H1 (cell line): ENCODE data around the gene RAB11B. TPM values are rescaled to one million over a fixed set of nuclear protein-coding genes. Genes with fewer than 3 reads are reported as not detected.

Experiments
- CTCF ChIA-PET: fragments of 300-600 bp; sonication (Branson Sonifier 250); formaldehyde crosslinking; loops from one replicate; lab custom pipeline; 2021; ENCODE audit not compliant: partially characterized antibody; lab: Charles Lee
- POLR2A ChIA-PET: fragments of 300-600 bp; sonication (Branson Sonifier 250); formaldehyde crosslinking; loops from one replicate; lab custom pipeline; 2021; ENCODE audit warnings: inconsistent platforms; ENCODE audit not compliant: partially characterized antibody; lab: Charles Lee
- DNase-seq, 2 experiments: peaks; one replicate each; pipeline versions ENCODE4 v3.0.0 to v3.0.0-alpha.2; 2010 to 2022; ENCODE audit warnings: low spot score in 2 of 2, low read depth in 1 of 2, mixed read lengths in 1 of 2
- FAIRE-seq: peaks from 2 replicates; lab custom pipeline; 2011; peaks lifted over from hg19 to GRCh38; lab: Jason Lieb, UNC
- H2AFZ ChIP-seq: 2 replicates; pipeline ENCODE4 v1.8.1; 2012; ENCODE audit warnings: low read length, inconsistent platforms
- H2AK5ac ChIP-seq: 2 replicates; pipeline ENCODE4 v1.6.1; 2013; ENCODE audit warnings: low read depth, low read length
- H2BK120ac ChIP-seq: replicated peaks from 2 replicates; pipeline ENCODE3; 2013; ENCODE audit warnings: low read depth, low read length, inconsistent platforms
- H2BK12ac ChIP-seq: 2 replicates; pipeline ENCODE4 v1.6.1; 2013; ENCODE audit warnings: low read depth, low read length
- H2BK15ac ChIP-seq: 2 replicates; pipeline ENCODE4 v1.6.1; 2013; ENCODE audit warnings: low read length
- H2BK20ac ChIP-seq: 2 replicates; pipeline ENCODE4 v1.6.1; 2013; ENCODE audit warnings: low read length
- H2BK5ac ChIP-seq: 2 replicates; pipeline ENCODE4 v1.6.1; 2013; ENCODE audit warnings: low read depth, low read length
- H3K14ac ChIP-seq: 2 replicates; pipeline ENCODE4 v1.6.1; 2013; ENCODE audit warnings: inconsistent platforms; ENCODE audit not compliant: insufficient read length
- H3K18ac ChIP-seq: 2 replicates; pipeline ENCODE4 v1.6.1; 2013; ENCODE audit warnings: low read length; ENCODE audit errors: extremely low read depth
- H3K23ac ChIP-seq: 2 replicates; pipeline ENCODE4 v1.6.1; 2013; ENCODE audit warnings: inconsistent platforms; ENCODE audit not compliant: insufficient read length
- H3K23me2 ChIP-seq: 2 replicates; pipeline ENCODE4 v1.6.1; 2013; ENCODE audit warnings: low read depth, low read length
- H3K27ac ChIP-seq: 2 replicates; pipeline ENCODE4 v1.6.1; 2011; ENCODE audit warnings: low read depth, low read length, inconsistent platforms
- H3K27me3 ChIP-seq, 4 experiments: replicated peaks in 1 of 4; 1 replicate in 1 of 4; 2 replicates in 3 of 4; pipeline versions ENCODE4 v1.6.1 to v1.8.1; 2011 to 2013; ENCODE audit warnings: low read length in 3 of 4, mild to moderate bottlenecking in 3 of 4, inconsistent platforms in 2 of 4, mixed read lengths in 2 of 4, moderate library complexity in 1 of 4; ENCODE audit not compliant: control insufficient read depth in 3 of 4, insufficient read depth in 3 of 4; ENCODE audit errors: extremely low read depth in 1 of 4
- H3K36me3 ChIP-seq, 4 experiments: 2 replicates each; pipeline versions ENCODE4 v1.6.1 to v1.8.1; 2011 to 2013; ENCODE audit warnings: mild to moderate bottlenecking in 4 of 4, low read length in 3 of 4, moderate library complexity in 2 of 4, control low read depth in 1 of 4, inconsistent platforms in 1 of 4; ENCODE audit not compliant: insufficient read depth in 4 of 4, control insufficient read depth in 2 of 4
- H3K4ac ChIP-seq: replicated peaks from 2 replicates; pipeline ENCODE3; 2013; ENCODE audit warnings: low read length, low read depth, mixed read lengths, inconsistent platforms; ENCODE audit not compliant: insufficient read length
- H3K4me1 ChIP-seq, 4 experiments: replicated peaks in 1 of 4; 1 replicate in 1 of 4; 2 replicates in 3 of 4; pipeline versions ENCODE4 v1.6.1 to v1.8.1; 2011 to 2013; ENCODE audit warnings: low read length in 3 of 4, inconsistent platforms in 2 of 4, mixed read lengths in 1 of 4; ENCODE audit not compliant: insufficient read depth in 4 of 4, control insufficient read depth in 3 of 4
- H3K4me2 ChIP-seq, 2 experiments: 2 replicates each; pipeline versions ENCODE4 v1.6.1 to v1.8.1; 2011 to 2013; ENCODE audit warnings: low read depth in 2 of 2, low read length in 2 of 2, control low read depth in 1 of 2, inconsistent platforms in 1 of 2, mild to moderate bottlenecking in 1 of 2; ENCODE audit not compliant: insufficient read depth in 1 of 2
- H3K4me3 ChIP-seq, 4 experiments: fragments of 200-600, 300-600 bp in 1 of 4; sonication (generic), shearing (Covaris generic), sonication (Bioruptor Twin) in 1 of 4; 2 replicates each; pipeline versions ENCODE4 v1.5.1 to v1.8.1; 2011 to 2016; ENCODE audit warnings: low read length in 4 of 4, low read depth in 3 of 4, control low read depth in 2 of 4, inconsistent platforms in 2 of 4, mild to moderate bottlenecking in 2 of 4, mixed read lengths in 1 of 4, moderate library complexity in 1 of 4; ENCODE audit not compliant: insufficient read depth in 2 of 4; ENCODE audit errors: extremely low read depth in 1 of 4
- H3K56ac ChIP-seq: replicated peaks from 2 replicates; pipeline ENCODE3; 2013; ENCODE audit warnings: low read depth, mild to moderate bottlenecking, mixed read lengths, low read length, inconsistent platforms; ENCODE audit not compliant: insufficient read length
- H3K79me1 ChIP-seq: 2 replicates; pipeline ENCODE4 v1.6.1; 2013; ENCODE audit warnings: low read depth, low read length, control low read depth
- H3K79me2 ChIP-seq, 2 experiments: 2 replicates each; pipeline versions ENCODE4 v1.6.1 to v1.8.1; 2012 to 2013; ENCODE audit warnings: low read length in 2 of 2, mild to moderate bottlenecking in 2 of 2, inconsistent platforms in 1 of 2; ENCODE audit not compliant: insufficient read depth in 2 of 2, control insufficient read depth in 1 of 2
- H3K9ac ChIP-seq, 4 experiments: replicated peaks in 1 of 4; 1 replicate in 1 of 4; 2 replicates in 3 of 4; pipeline versions ENCODE4 v1.6.1 to v1.8.1; 2011 to 2013; ENCODE audit warnings: low read depth in 3 of 4, low read length in 3 of 4, control low read depth in 2 of 4, mild to moderate bottlenecking in 2 of 4, moderate library complexity in 2 of 4, inconsistent platforms in 1 of 4; ENCODE audit errors: extremely low read depth in 1 of 4
- H3K9me3 ChIP-seq, 2 experiments: 2 replicates each; pipeline versions ENCODE4 v1.6.1 to v1.8.1; 2012 to 2013; ENCODE audit warnings: mild to moderate bottlenecking in 2 of 2, moderate library complexity in 2 of 2, control low read depth in 1 of 2, inconsistent platforms in 1 of 2, low read depth in 1 of 2, low read length in 1 of 2, mixed read lengths in 1 of 2; ENCODE audit not compliant: insufficient read depth in 2 of 2
- H4K20me1 ChIP-seq, 2 experiments: replicated peaks in 1 of 2; 2 replicates each; pipeline versions ENCODE3 to v1.8.1; 2011 to 2013; ENCODE audit warnings: inconsistent platforms in 2 of 2, low read length in 2 of 2, mild to moderate bottlenecking in 1 of 2; ENCODE audit not compliant: insufficient read depth in 2 of 2, control insufficient read depth in 1 of 2
- H4K5ac ChIP-seq: 2 replicates; pipeline ENCODE4 v1.6.1; 2013; ENCODE audit warnings: low read length, low read depth, mixed read lengths, inconsistent platforms; ENCODE audit not compliant: insufficient read length
- H4K8ac ChIP-seq: 2 replicates; pipeline ENCODE4 v1.8.0; 2013; ENCODE audit warnings: mild to moderate bottlenecking, moderate library complexity, low read length, inconsistent platforms; ENCODE audit not compliant: insufficient read depth; ENCODE audit errors: extremely low read depth
- H4K91ac ChIP-seq: replicated peaks from 2 replicates; pipeline ENCODE3; 2013; ENCODE audit warnings: low read length, mixed read lengths, inconsistent platforms; ENCODE audit not compliant: insufficient read length
- ASH2L ChIP-seq: fragments of 200-600, 300-600 bp; sonication (generic); IDR thresholded peaks from one replicate; pipeline ENCODE4 v1.7.1; 2017; ENCODE audit warnings: low read length
- BCL11A ChIP-seq, 2 experiments: IDR thresholded peaks; one replicate each; pipeline ENCODE4 v1.6.1; 2011; ENCODE audit warnings: low read depth in 2 of 2, low read length in 2 of 2, mild to moderate bottlenecking in 2 of 2
- CHD2 ChIP-seq: IDR thresholded peaks from 2 replicates; pipeline ENCODE4 v1.6.1; 2012; ENCODE audit warnings: low read length, improper control_type of control experiment
- CTBP2 ChIP-seq: IDR thresholded peaks from 2 replicates; pipeline ENCODE4 v1.7.0; 2011; ENCODE audit warnings: borderline replicate concordance, mild to moderate bottlenecking, moderate library complexity, mixed read lengths, low read length; ENCODE audit not compliant: insufficient read depth, insufficient read length
- GTF2F1 ChIP-seq: IDR thresholded peaks from 2 replicates; pipeline ENCODE4 v1.6.1; 2012; ENCODE audit warnings: low read depth, low read length, improper control_type of control experiment, borderline replicate concordance
- KDM4A ChIP-seq: IDR thresholded peaks from one replicate; pipeline ENCODE4 v1.7.1; 2012; ENCODE audit warnings: low read depth, mild to moderate bottlenecking, moderate library complexity, low read length, inconsistent platforms; ENCODE audit not compliant: severe bottlenecking
- PHF8 ChIP-seq: fragments of 200-600 bp; sonication (generic); conservative IDR thresholded peaks from 2 replicates; pipeline ENCODE4 v1.7.1; 2012; ENCODE audit warnings: low read depth, mild to moderate bottlenecking, inconsistent platforms, low read length, moderate library complexity
- RNF2 ChIP-seq: fragments of 200-900, 300-1000 bp; sonication (generic); IDR thresholded peaks from 2 replicates; pipeline ENCODE4 v1.7.1; 2016; ENCODE audit warnings: borderline replicate concordance, low read depth, mild to moderate bottlenecking, antibody characterized with exemption, low read length; ENCODE audit not compliant: poor library complexity, severe bottlenecking; ENCODE audit errors: missing control alignments
- SP4 ChIP-seq: IDR thresholded peaks from 2 replicates; pipeline ENCODE4 v1.6.1; 2012; ENCODE audit warnings: low read length, inconsistent platforms
- SUZ12 ChIP-seq: fragments of 200-600 bp; sonication (generic); IDR thresholded peaks from 2 replicates; pipeline ENCODE4 v1.6.1; 2012; ENCODE audit warnings: mild to moderate bottlenecking, inconsistent platforms, low read length, moderate library complexity, mixed read lengths
- WGBS, 2 experiments: shearing (Covaris generic) in 1 of 2; methylation state at CpG; one replicate each; pipeline versions ENCODE4 v1.1.6 to v1.1.7; 2013 to 2015; ENCODE audit warnings: low lambda C conversion rate in 2 of 2, mixed read lengths in 2 of 2, inconsistent platforms in 1 of 2, low coverage in 1 of 2, missing lambda C conversion rate in 1 of 2; ENCODE audit not compliant: insufficient replicate concordance in 2 of 2, insufficient coverage in 1 of 2, insufficient read length in 1 of 2; ENCODE audit errors: extremely low coverage in 1 of 2, missing lambda C conversion rate in 1 of 2; 5-methylcytosine and 5-hydroxymethylcytosine counted together
- polyA plus RNA-seq, 7 experiments: library from polyadenylated mRNA; depleted of rRNA in 3 of 7; stranded (reverse) in 5 of 7; unstranded in 2 of 7; fragments of >200 nt in 5 of 7; fragments of 200-250 nt in 2 of 7; gene quantifications; 1 replicate in 5 of 7; 2 replicates in 1 of 7; 4 replicates in 1 of 7; pipeline versions ENCODE4 v1.2.1 to v1.2.3, GENCODE V29; 2011 to 2013; ENCODE audit warnings: missing spikeins in 2 of 7, mixed read lengths in 2 of 7
- total RNA-seq: library from RNA; stranded (reverse); fragmentation: NEBNext Ultra II Directional; extraction: Animal tissue kit (Norgen Biotek cat#: 25700); gene quantifications from 2 replicates; pipeline ENCODE4 v1.2.1, GENCODE V29; 2021
- TF ChIP-seq, protein P1 (sequence below): IDR thresholded peaks from 2 replicates; pipeline ENCODE4 v1.6.1; 2011; ENCODE audit warnings: low read length, improper control_type of control experiment

RAB11B gene
- total and polyA plus RNA-seq, 2 of the 8 experiments (the other 6 are each of a cell fraction or from before 2014, with no cell fraction given): 50.2 to 85.8 TPM

GRCh38 chr19:8403098-8403819 lies 13.1 kb downstream of the RAB11B start:
- no peak overlapping the region for H3K23ac ChIP-seq
- H3K79me1 ChIP-seq: peaks cover 10% of the 10 kb centered on the region
- H2BK5ac ChIP-seq: no peak overlapping the region
- no peak overlapping the region for H2BK20ac ChIP-seq
- H4K5ac ChIP-seq: no peak overlapping the region
- no peak overlapping the region for H2BK120ac ChIP-seq
- H2BK15ac ChIP-seq: no peak overlapping the region
- no peak overlapping the region for H3K27ac ChIP-seq
- H3K27me3 ChIP-seq: no peaks in the 10 kb centered on the region
- no peak overlapping the region for H2AK5ac ChIP-seq
- no peak overlapping the region for H3K9ac ChIP-seq
- H3K4ac ChIP-seq: no peak overlapping the region
- WGBS, 2 experiments: 90% methylated on average over 29 of the region's 44 CpGs; no CpG with 5 or more reads in 1 of the 2 experiments
- no peak overlapping the region for H3K4me3 ChIP-seq
- H4K8ac ChIP-seq: no peak overlapping the region
- H3K56ac ChIP-seq: no peak overlapping the region
- H3K4me1 ChIP-seq: no peaks in the 10 kb centered on the region; a peak in 1 of 7 replicates
- H4K91ac ChIP-seq: no peak overlapping the region
- H4K20me1 ChIP-seq: peaks cover 4 to 18% of the 10 kb centered on the region in 2 experiments
- no peak overlapping the region for H3K18ac ChIP-seq
- no peak overlapping the region for H3K4me2 ChIP-seq
- DNase-seq: no peak
- peaks cover 0 to 4% of the 10 kb centered on the region in 2 experiments; a peak in 1 of 4 replicates for H3K79me2 ChIP-seq
- FAIRE-seq: no peak
- ChIA-PET CTCF (interaction anchor here (1.2 to 3.5 kb wide), 3 partner anchors 9 to 49 kb away, joined by 3 to 11 read pairs (median 9); no protein-coding TSS in a partner anchor), POLR2A (interaction anchor here (0.5 to 1.6 kb wide), 3 partner anchors 12 to 136 kb away, joined by 3 to 5 read pairs (median 4); no protein-coding TSS in a partner anchor)
- H2BK12ac ChIP-seq: no peak overlapping the region
- no peak overlapping the region for H3K14ac ChIP-seq
- no peak overlapping the region for H2AFZ ChIP-seq
- no peaks in the 10 kb centered on the region for H3K23me2 ChIP-seq
- no peaks in the 10 kb centered on the region for H3K9me3 ChIP-seq
- peaks cover 0 to 18% (median 10%) of the 10 kb centered on the region in 4 experiments; a peak in 5 of 8 replicates for H3K36me3 ChIP-seq
- TF ChIP-seq CHD2 (no peak), KDM4A (no peak), PHF8 (no peak), BCL11A (IDR thresholded peaks at IDR 0.05; ENCODE audit: low read depth in 2 of 2, low read length in 2 of 2) (no peak), CTBP2 (no peak), RNF2 (no peak), GTF2F1 (no peak), SP4 (no peak), ASH2L (no peak), SUZ12 (no peak)
- TF ChIP-seq, protein P1, sequence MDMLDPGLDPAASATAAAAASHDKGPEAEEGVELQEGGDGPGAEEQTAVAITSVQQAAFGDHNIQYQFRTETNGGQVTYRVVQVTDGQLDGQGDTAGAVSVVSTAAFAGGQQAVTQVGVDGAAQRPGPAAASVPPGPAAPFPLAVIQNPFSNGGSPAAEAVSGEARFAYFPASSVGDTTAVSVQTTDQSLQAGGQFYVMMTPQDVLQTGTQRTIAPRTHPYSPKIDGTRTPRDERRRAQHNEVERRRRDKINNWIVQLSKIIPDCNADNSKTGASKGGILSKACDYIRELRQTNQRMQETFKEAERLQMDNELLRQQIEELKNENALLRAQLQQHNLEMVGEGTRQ: no peak
